Gastrocnemius medialis (tissue), 4 donors: Measurements from ENCODE around the gene CDCA4. TPM values are rescaled to one million over a fixed set of nuclear protein-coding genes. Genes with fewer than 3 reads are reported as not detected.
"Not testable (repeated sequence)": the region's sequence is repeated elsewhere in the genome, so short reads cannot be mapped to it uniquely, and the experiment has no call there.

Experiments used
- ATAC-seq, 2 donors: fragments of 150-250 bp; one replicate each; pipeline ENCODE4 v1.9.1; 2016
- DNase-seq, 2 donors: peaks; one replicate each; pipeline ENCODE4 v3.0.0-alpha.2; 2019
- H3K27ac ChIP-seq, 4 donors: fragments of 200-600 bp; sonication (generic); 1 replicate in 1 of 4; 2 replicates in 3 of 4; pipeline ENCODE4 v1.5.1; 2016 to 2018; ENCODE audit warnings: mild to moderate bottlenecking in 2 of 4, moderate library complexity in 1 of 4
- H3K27me3 ChIP-seq, 3 donors: fragments of 200-600 bp; sonication (generic) in 2 of 3; 1 replicate in 1 of 3; 2 replicates in 2 of 3; pipeline versions ENCODE4 v1.5.1 to v1.6.0; 2016 to 2019; ENCODE audit warnings: mild to moderate bottlenecking in 1 of 3, moderate library complexity in 1 of 3
- H3K36me3 ChIP-seq, 2 donors: fragments of 200-600 bp; sonication (generic) in 1 of 2; one replicate each; pipeline ENCODE4 v1.5.1; 2017 to 2018
- H3K4me1 ChIP-seq, 2 donors: fragments of 200-600 bp; sonication (generic) in 1 of 2; one replicate each; pipeline ENCODE4 v1.5.1; 2016 to 2017; ENCODE audit warnings: mild to moderate bottlenecking in 2 of 2
- H3K4me3 ChIP-seq, 4 donors: fragments of 200-600 bp; sonication (generic) in 3 of 4; 1 replicate in 1 of 4; 2 replicates in 3 of 4; pipeline ENCODE4 v1.5.1; 2016 to 2019; ENCODE audit warnings: mild to moderate bottlenecking in 2 of 4
- H3K9me3 ChIP-seq, 3 donors: fragments of 200-600 bp; sonication (generic) in 2 of 3; 1 replicate in 1 of 3; 2 replicates in 2 of 3; pipeline ENCODE4 v1.5.1; 2016 to 2019
- POLR2A ChIP-seq, 2 donors: fragments of 450-650 bp; IDR thresholded peaks; one replicate each; pipeline ENCODE4 v1.6.1; 2017; ENCODE audit warnings: antibody characterized with exemption in 2 of 2, mild to moderate bottlenecking in 2 of 2, moderate library complexity in 2 of 2
- in situ Hi-C, 4 donors: fragments of 200-750 bp; cut with MboI; loops; one replicate each; pipeline versions ENCODE4 v1.15.0 to v1.8.0; 2017; ENCODE audit warnings: low sequenced_read_pairs in 4 of 4
- intact Hi-C: fragments of 100-400 bp; cut with DNase I; formaldehyde crosslinking; loops from one replicate; pipeline ENCODE4 v1.15.1; 2023; ENCODE audit warnings: low total_unique reads
- total RNA-seq, 4 donors: library from RNA; depleted of rRNA; stranded (reverse); fragments of >200 nt; gene quantifications; one replicate each; pipeline versions ENCODE4 v1.1.0 to v1.2.3, GENCODE V29; 2016
- TF ChIP-seq, protein P1 (sequence below), 5 experiments: fragments of 450-650 bp in 3 of 5; fragments of 200-600 bp in 2 of 5; sonication (generic) in 2 of 5; IDR thresholded peaks in 4 of 5; conservative IDR thresholded peaks in 1 of 5; 1 replicate in 4 of 5; 2 replicates in 1 of 5; pipeline ENCODE4 v1.5.1; 2016 to 2019; ENCODE audit warnings: antibody characterized with exemption in 5 of 5, mild to moderate bottlenecking in 3 of 5, moderate library complexity in 3 of 5

Gene CDCA4
- total RNA-seq, 4 donors from 2014 or later: 0.71 to 2.2 (median 1.8) TPM

DNA sequence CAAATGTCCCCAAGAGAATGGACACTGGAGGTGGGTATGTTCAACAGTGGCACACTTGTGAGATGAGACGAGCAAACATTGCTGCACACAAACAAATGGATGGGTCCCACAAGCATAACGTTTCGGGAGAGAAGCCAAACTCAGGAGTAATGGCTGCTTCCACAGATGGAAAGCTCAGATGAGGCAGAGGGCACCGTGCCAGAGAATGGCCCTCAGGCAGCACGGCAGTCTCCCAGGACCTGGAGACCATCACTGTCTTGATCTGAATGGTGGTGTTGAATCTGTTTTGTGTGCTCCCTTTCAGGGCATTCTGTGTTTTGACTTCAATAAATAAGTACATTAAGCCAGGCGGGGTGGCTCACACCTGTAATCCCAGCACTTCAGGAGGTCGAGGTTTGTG lies 8.5 kb upstream of the CDCA4 start:
- H3K27me3 ChIP-seq: peaks cover 10 to 23% (median 20%) of the 10 kb centered on the region in 3 donors
- no peak overlapping the region for H3K4me3 ChIP-seq
- no peaks in the 10 kb centered on the region for H3K4me1 ChIP-seq
- H3K36me3 ChIP-seq: no peaks in the 10 kb centered on the region
- no peak overlapping the region for H3K27ac ChIP-seq
- DNase-seq: no peak
- H3K9me3 ChIP-seq: no peaks in the 10 kb centered on the region
- no peak for TF ChIP-seq POLR2A (IDR thresholded peaks at IDR 0.05)
- TF ChIP-seq, protein P1, sequence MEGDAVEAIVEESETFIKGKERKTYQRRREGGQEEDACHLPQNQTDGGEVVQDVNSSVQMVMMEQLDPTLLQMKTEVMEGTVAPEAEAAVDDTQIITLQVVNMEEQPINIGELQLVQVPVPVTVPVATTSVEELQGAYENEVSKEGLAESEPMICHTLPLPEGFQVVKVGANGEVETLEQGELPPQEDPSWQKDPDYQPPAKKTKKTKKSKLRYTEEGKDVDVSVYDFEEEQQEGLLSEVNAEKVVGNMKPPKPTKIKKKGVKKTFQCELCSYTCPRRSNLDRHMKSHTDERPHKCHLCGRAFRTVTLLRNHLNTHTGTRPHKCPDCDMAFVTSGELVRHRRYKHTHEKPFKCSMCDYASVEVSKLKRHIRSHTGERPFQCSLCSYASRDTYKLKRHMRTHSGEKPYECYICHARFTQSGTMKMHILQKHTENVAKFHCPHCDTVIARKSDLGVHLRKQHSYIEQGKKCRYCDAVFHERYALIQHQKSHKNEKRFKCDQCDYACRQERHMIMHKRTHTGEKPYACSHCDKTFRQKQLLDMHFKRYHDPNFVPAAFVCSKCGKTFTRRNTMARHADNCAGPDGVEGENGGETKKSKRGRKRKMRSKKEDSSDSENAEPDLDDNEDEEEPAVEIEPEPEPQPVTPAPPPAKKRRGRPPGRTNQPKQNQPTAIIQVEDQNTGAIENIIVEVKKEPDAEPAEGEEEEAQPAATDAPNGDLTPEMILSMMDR (IDR thresholded peaks at IDR 0.05 in 4 of 5, conservative IDR thresholded peaks at IDR 0.05 in 1 of 5): no peak
- in situ Hi-C loops (no loop called here), intact Hi-C loops (no loop called here)
- no peak for ATAC-seq

DNA sequence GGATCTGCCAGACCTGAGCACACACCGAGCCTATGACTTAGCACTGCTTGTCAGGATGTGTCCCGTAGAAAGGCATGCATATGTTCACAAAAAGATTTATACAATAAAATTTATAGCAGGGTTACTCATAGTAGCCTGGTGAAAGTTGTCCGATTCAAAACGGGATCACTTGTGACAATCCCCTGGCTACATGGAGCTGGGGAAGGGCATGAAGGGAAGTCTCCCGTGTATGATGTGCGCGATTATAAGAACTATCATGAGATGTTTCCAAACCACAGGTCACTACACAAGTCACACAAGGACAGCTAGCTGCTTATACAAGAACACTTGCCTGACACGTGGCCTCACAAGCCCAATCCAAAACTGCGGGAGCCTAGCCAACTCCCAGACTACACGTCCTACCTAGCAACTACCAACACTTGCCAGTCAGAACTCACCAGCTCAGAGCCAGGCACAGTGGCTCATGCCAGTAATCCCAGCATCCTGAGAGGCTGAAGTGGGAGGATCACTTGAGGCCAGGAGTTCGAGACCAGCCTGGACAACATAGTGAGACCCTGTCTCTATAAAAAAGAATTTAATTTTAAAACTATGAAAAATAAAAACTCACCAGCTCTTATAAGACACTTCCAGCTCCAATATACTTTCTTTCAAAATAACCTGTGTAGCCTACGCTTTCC lies 7.5 kb upstream of the CDCA4 start:
- H3K27ac ChIP-seq: no peak overlapping the region
- DNase-seq (no peak), ATAC-seq (no peak)
- H3K4me3 ChIP-seq: no peak overlapping the region
- H3K4me1 ChIP-seq: no peaks in the 10 kb centered on the region
- intact Hi-C loops (no loop called here), in situ Hi-C loops (no loop called here)
- H3K27me3 ChIP-seq: peaks cover 6 to 14% (median 10%) of the 10 kb centered on the region in 3 donors
- H3K36me3 ChIP-seq: no peaks in the 10 kb centered on the region
- H3K9me3 ChIP-seq: no peaks in the 10 kb centered on the region
- TF ChIP-seq, protein P1 (IDR thresholded peaks at IDR 0.05 in 4 of 5, conservative IDR thresholded peaks at IDR 0.05 in 1 of 5): no peak
- TF ChIP-seq POLR2A (IDR thresholded peaks at IDR 0.05): no peak

DNA sequence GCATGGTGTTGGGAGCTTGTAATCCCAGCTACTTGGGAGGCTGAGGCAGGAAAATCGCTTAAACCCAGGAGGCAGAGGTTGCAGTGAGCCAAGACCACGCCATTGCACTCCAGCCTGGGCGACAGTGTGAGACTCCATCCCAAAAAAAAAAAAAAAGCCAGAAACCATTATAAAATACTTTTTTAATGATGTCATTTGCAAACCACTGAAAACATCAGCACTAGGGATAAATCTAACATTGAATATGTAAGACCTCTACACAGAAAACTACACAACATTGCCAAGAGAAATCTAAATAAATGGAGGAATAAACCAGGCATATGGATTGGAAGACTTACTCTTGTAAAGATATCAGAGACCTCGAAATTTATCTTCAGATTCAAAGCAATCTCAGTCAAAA lies 6.8 kb upstream of the CDCA4 start:
- DNase-seq, ATAC-seq, H3K36me3 ChIP-seq, H3K27me3 ChIP-seq, intact Hi-C loops, H3K4me1 ChIP-seq, H3K4me3 ChIP-seq, in situ Hi-C loops, H3K27ac ChIP-seq, H3K9me3 ChIP-seq: not testable (repeated sequence)

DNA sequence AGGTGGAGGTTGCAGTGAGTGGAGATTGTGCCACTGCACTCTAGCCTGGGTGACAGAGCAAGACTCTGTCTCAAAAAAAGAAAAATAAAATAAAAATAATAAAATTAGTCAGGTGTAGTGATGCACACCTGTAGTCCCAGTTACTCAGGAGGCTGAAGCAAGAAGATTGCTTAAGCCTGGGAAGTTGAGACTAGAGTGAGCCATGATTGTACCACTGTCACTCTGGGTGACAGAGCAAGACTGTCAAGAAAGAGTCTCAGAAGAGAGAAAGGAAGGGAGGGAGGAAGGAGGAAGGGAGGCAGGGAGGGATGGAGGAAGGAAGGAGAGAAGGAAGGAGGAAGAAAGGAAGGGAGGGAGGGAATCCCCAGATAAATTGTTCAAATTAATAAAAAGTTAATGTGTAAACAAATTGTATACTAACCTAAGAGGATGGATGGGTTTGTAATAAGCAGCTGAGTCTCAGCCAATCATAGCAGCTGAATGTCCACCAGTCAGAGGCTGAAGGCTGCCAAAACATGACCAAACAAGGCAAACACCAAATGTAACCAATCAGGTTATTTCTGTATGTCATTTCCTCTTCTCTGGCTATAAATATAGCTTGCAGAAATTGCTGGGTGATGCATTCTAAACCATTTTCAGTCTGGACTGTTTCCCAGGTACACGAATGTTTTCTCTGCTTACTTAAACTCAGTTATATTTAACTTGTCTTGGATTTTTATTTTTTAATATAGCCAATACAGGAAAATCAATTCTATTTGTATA lies 6.1 kb upstream of the CDCA4 start:
- peaks cover 0 to 6% (median 6%) of the 10 kb centered on the region in 3 donors for H3K27me3 ChIP-seq
- ATAC-seq (no peak), DNase-seq (no peak)
- H3K4me1 ChIP-seq: peaks cover 3 to 4% of the 10 kb centered on the region in 2 donors
- H3K27ac ChIP-seq: no peak overlapping the region
- no peak overlapping the region for H3K4me3 ChIP-seq
- H3K9me3 ChIP-seq: no peaks in the 10 kb centered on the region
- TF ChIP-seq, protein P1 (IDR thresholded peaks at IDR 0.05 in 4 of 5, conservative IDR thresholded peaks at IDR 0.05 in 1 of 5): no peak
- TF ChIP-seq POLR2A (IDR thresholded peaks at IDR 0.05): no peak
- no peaks in the 10 kb centered on the region for H3K36me3 ChIP-seq
- intact Hi-C loops (no loop called here), in situ Hi-C loops (no loop called here)

DNA sequence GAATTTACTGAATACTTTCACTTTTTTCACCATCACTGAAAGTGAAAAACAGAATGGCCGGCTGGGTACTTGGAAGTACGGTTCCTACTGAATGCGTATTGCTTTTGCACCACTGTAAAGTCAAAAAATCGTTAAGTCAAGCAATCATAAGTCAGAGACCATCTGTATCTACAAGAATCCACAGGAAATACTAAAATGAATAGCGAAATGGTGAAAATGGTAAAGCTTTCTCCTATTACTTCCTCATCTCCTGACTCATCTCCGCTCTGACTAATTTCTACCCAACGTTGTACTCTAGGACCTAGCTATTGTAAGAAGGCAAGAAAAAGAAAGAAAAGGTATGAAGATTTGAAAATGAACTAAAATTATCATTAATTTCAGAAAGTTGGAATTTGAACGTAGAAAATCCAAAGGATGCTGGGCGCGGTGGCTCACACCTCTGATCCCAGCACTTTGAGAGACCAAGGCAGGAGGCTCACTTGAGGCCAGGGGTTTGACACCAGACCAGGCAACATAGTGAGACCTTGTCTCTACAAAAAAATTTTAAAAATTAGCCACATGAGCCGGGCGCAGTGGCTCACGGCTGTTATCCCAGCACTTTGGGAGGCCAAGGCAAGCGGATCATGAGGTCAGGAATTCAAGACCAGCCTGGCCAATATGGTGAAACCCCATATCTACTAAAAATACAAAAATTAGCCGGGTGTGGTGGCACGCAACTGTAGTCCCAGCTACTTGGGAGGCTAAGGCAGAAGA lies 5.3 kb upstream of the CDCA4 start:
- no peak for ATAC-seq
- Histone ChIP-seq H3K27me3 (peaks cover 0 to 6% (median 6%) of the 10 kb centered on the region in 3 donors), H3K4me3 (no peak overlapping the region), H3K9me3 (no peaks in the 10 kb centered on the region), H3K4me1 (peaks cover 10 to 11% of the 10 kb centered on the region in 2 donors), H3K27ac (no peak overlapping the region), H3K36me3 (no peaks in the 10 kb centered on the region)
- TF ChIP-seq, protein P1 (IDR thresholded peaks at IDR 0.05 in 4 of 5, conservative IDR thresholded peaks at IDR 0.05 in 1 of 5): no peak
- no peak for TF ChIP-seq POLR2A (IDR thresholded peaks at IDR 0.05)
- in situ Hi-C loops (no loop called here), intact Hi-C loops (no loop called here)
- DNase-seq: no peak
